ENCODE results near the gene KIF5A.

The KIF5A gene

DNA sequence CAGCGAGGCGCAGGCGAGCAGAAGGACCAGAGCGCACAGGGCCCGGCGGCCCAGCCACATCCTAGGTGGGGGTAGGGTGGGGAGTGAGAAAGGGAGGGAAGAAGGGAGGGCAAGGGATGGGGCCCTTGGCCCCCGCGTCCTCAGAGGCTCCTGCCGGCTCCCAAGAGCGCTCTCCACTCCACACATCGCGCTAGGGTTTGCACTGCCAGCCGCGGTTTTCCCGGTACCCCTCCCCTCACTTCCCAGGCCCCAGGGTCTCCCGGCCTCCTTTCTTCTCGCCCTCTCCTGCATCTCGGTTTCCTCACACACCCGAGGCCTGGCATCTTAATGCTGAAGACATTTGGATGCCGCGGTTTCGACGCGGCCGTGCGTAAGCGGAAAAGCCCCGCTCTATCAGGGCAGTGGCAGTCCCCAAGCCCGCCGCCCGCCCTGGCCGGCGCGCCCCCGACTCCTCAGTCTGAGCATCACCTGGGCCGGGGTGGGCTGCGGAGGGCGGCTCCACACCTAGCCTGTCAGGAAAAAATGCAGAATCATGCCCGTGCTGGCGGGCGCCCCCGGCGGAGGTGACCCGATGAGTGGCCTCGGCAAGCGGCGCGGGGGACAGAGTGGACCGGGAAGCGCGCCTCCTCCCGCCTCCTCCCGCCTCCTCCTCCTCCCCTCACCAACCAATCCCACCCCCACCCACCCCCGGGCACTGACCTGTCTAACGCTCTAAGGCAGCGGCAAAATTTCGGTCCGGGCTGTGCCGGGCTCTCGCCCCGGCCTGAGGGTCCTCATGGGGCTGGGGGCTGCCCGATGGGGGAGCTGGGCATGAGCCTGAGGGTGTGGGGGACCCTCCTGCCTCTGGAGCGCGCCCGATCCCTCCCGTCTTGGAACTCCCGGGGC lies 82.5 kb downstream of the KIF5A start:
- DNase-seq (ENCODE audit: low read depth): no peak

DNA sequence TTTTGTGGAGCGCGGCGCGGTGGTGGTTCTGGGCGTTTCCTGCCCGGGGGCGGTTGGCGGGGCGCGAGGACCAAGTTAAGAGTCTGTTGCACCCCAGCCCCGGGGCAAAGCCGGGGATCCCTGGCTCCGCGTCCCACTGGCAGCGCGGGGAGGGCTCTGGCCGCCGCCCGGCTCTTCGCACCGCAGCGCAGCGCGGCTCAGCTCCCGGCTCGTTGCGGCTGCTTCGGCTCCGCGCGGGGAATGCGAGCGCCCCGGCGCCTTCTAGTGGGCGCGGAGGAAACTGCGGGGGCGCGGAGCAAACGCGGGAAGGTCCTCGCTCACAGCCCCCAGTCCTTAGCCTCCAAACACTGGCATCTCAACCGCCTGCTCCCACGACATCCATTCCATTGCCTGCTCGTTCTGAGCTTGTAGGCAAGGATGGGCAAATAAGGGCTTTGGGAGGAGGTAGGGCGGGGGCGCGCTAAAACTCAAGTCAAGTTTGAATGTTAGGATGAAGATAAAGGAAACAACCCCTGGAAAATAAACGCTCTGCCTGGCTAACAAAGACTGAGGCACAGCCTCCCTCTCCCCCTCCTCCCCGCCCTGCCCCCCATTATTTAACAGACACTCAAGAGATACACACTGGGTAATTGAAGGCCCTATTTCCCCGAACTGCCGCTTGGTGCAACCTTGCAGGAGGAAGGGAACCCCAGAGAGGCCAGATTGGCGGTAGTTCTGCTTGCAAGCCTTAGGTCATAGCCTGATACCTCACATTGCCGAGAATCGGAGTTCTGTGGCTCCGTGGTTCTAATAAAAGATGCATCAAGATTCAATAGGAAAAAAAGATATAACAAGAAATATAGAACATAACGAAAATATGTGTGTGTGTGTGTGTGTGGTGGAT lies 83.4 kb downstream of the KIF5A start, which contains the start of gene B4GALNT1:
Gene B4GALNT1, minus strand, starts transcription at position 244 of the 883 bp plus-strand sequence. CDS start 1,069 bp downstream, outside the sequence.
- DNase-seq (ENCODE audit: low read depth): no peak

Measured in GM04503 (cell line).